Astrocyte of the spinal cord (primary cell): ENCODE measurements around the gene EN1.

Experiments used
- DNase-seq: peaks from one replicate; pipeline ENCODE4 v3.0.0; 2011; ENCODE audit warnings: low read depth, low spot score
- H3K4me3 ChIP-seq: 2 replicates; pipeline ENCODE4 v1.5.1; 2011; ENCODE audit warnings: low read depth, mild to moderate bottlenecking, low read length, moderate library complexity
- in situ Hi-C: cut with HindIII; loops from 2 replicates; pipeline ENCODE4 v1.10.0; 2017; ENCODE audit warnings: low sequenced_read_pairs
- TF ChIP-seq, protein P1 (sequence below): IDR thresholded peaks from 2 replicates; pipeline ENCODE4 v1.5.1; 2012; ENCODE audit warnings: low read depth, mild to moderate bottlenecking, low read length, inconsistent platforms

EN1 gene

DNA sequence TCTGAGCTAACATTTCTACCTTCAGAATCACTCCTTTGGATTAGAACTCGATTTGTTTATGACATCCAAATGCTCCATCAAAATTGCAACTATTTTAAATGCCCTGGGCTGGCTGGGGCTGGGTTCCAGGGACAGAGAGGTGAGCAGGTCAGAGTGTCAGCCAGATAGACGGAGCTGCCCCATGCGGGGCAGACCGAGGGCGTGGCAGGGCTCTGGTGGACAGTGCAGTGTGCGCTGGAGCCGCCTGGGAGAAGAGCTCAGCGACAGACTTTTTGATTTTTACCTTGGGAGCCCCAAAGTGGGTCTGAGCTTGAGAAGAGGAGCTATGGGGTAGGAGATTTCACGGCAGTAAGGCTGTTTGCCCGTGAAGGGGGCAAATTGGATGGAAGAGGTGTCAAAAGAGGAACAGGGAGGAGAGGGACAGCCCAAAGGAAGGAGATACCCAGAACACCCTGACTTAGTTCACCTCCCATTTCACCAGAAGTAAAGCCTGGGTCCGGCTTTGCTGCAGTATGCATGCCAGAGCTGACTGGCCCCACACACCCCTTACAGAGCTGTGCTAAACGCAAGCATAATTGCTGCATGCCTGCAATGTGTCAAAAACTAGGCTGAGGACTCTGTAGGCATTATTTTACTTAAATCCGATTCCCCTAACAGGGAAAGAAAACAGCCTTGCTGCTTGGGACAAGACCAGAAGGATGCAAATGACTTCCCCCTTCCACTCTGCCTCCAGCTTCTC, 33.7 kb downstream of the EN1 start:
- H3K4me3 ChIP-seq: no peak overlapping the region
- in situ Hi-C loops: no loop called here
- no peak for DNase-seq
- TF ChIP-seq, protein P1, sequence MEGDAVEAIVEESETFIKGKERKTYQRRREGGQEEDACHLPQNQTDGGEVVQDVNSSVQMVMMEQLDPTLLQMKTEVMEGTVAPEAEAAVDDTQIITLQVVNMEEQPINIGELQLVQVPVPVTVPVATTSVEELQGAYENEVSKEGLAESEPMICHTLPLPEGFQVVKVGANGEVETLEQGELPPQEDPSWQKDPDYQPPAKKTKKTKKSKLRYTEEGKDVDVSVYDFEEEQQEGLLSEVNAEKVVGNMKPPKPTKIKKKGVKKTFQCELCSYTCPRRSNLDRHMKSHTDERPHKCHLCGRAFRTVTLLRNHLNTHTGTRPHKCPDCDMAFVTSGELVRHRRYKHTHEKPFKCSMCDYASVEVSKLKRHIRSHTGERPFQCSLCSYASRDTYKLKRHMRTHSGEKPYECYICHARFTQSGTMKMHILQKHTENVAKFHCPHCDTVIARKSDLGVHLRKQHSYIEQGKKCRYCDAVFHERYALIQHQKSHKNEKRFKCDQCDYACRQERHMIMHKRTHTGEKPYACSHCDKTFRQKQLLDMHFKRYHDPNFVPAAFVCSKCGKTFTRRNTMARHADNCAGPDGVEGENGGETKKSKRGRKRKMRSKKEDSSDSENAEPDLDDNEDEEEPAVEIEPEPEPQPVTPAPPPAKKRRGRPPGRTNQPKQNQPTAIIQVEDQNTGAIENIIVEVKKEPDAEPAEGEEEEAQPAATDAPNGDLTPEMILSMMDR: no peak

DNA sequence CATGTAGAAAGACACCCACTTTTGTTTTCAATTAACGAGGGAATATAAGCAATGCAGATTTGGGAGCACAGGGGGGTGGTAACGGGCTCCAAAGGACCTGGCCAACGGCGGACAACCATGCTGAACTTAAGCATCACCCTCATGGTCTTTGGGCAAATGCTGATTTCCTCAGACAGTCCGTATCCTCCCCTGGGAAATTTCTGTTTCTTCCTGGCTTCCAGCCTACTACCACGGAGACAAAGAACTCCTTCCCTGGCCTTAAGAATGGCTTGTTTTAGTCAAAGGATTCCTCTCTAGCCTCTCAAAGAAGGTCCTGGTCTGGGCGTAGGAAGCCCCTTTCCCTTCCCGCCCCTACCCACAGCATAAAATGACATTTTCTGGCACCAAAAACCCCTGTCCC, 34.3 kb downstream of the EN1 start:
- DNase-seq: no peak
- in situ Hi-C loops: no loop called here
- no peak overlapping the region for H3K4me3 ChIP-seq
- TF ChIP-seq, protein P1: no peak

DNA sequence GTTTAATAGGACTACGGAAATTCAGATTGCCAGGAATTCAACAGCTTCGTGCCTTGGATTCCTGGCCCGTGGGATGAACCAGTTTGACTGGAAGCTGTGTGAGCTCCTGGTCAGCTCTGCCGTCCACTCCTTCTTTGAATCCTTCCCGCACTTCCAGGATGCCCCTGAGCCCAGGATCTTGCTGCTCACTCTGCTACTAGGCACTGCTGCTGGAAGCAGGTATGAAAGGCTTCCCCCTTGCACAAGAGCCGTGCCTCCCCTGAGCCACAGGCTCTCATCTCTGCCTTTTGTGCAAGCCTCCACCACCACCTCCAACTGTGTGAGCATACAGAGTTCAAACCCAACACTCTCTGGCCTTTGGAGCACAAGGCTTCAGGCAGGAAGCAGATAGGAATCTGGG, 34.9 kb downstream of the EN1 start:
- no peak for DNase-seq
- TF ChIP-seq, protein P1: no peak
- in situ Hi-C loops: no loop called here

DNA sequence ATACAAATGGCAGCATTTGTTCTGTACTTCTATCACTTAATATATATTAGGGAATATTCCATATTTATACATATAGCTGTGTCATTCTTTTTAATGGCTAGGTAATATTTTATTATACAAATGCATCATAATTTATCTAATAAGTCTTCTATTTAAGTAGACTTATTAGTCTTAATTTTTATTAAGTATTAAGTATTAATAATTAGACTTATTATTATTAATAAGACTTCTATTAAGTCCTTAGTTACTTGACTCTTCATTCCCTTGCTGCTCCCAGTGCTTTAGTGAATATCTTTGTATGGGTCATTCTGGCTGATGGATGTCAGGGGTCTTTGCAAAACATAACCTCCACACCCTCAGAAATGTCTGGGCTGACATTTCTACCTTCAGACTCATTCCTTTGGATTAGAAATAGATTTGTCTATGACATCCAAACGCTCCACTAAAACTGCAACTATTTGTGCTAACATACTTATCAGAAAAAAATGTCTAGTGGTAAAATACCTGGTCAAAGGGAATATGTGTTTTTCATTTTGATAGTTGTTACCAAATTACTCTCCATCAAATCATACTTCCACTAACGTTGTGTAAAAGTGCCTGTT, 35.8 kb downstream of the EN1 start:
- in situ Hi-C loops: no loop called here
- no peak overlapping the region for H3K4me3 ChIP-seq
- no peak for DNase-seq
- TF ChIP-seq, protein P1: no peak

More for the DNA sequence above, 34.9 kb downstream of the EN1 start:
- no peak overlapping the region for H3K4me3 ChIP-seq

DNA sequence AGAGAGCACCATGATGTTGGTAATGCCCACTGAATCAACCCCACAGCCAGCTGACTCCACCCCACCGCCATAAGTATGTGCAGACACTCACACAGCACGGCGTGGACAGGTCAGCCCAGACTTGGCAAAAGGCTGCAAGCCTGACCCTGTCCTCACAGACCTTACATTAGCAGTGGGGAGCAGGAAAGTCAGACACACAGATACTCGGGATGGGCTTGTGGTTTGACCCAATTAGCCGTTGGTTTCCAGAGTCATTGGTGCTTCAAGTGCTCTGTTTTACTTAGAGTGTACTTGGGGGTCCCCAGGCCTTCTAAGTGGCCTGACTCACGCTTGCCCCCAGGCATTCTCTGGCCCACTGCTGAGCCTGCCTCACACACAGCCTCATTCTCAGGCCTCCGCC, 36.7 kb downstream of the EN1 start:
- H3K4me3 ChIP-seq: no peak overlapping the region
- in situ Hi-C loops: no loop called here
- TF ChIP-seq, protein P1: no peak
- DNase-seq: no peak

DNA sequence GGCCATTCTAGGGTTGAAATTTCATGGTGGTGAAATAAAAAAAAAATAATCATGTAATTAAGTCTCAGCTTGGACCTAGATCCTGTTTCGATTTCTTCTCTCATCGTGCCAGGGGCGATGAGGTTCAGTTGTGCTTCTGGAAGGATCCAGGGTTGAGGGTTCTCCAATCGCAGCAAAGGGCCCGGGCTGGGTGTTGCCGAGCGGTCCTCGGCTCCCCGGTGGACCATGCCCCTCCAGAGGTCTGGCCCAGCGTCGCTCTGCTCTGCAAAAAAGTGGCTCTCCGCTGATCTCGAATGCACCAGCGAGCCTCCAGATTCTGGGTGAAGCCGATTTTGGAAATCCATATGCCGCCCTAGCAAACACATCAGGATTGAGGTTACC, 39.0 kb downstream of the EN1 start:
- no peak overlapping the region for H3K4me3 ChIP-seq
- DNase-seq: no peak
- in situ Hi-C loops: no loop called here
- TF ChIP-seq, protein P1: no peak
